Measurements from ENCODE around the gene RIN1.

The RIN1 gene

GRCh38 chr11:66331542-66332370 is 4.5 kb downstream of the RIN1 start:
- TF ChIP-seq PPARA (CRISPR knock-in tag; IDR thresholded peaks at IDR 0.05; ENCODE audit: borderline replicate concordance), result no peak
- no peak for TF ChIP-seq TCF4 (CRISPR knock-in tag; IDR thresholded peaks at IDR 0.05; ENCODE audit: borderline replicate concordance)
- TF ChIP-seq ESRRG (CRISPR knock-in tag; IDR thresholded peaks at IDR 0.05), result no peak
- no peak for TF ChIP-seq POU6F1 (CRISPR knock-in tag; IDR thresholded peaks at IDR 0.05; ENCODE audit: borderline replicate concordance, low read depth)
- TF ChIP-seq ZNF70 (CRISPR knock-in tag; IDR thresholded peaks at IDR 0.05), result no peak
- TF ChIP-seq, protein P1, sequence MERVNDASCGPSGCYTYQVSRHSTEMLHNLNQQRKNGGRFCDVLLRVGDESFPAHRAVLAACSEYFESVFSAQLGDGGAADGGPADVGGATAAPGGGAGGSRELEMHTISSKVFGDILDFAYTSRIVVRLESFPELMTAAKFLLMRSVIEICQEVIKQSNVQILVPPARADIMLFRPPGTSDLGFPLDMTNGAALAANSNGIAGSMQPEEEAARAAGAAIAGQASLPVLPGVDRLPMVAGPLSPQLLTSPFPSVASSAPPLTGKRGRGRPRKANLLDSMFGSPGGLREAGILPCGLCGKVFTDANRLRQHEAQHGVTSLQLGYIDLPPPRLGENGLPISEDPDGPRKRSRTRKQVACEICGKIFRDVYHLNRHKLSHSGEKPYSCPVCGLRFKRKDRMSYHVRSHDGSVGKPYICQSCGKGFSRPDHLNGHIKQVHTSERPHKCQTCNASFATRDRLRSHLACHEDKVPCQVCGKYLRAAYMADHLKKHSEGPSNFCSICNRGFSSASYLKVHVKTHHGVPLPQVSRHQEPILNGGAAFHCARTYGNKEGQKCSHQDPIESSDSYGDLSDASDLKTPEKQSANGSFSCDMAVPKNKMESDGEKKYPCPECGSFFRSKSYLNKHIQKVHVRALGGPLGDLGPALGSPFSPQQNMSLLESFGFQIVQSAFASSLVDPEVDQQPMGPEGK (CRISPR knock-in tag; IDR thresholded peaks at IDR 0.05; ENCODE audit: borderline replicate concordance), result no peak
- no peak for TF ChIP-seq ZC3H10 (CRISPR knock-in tag; IDR thresholded peaks at IDR 0.05)
- TF ChIP-seq ZFP30 (CRISPR knock-in tag; IDR thresholded peaks at IDR 0.05), result no peak
- ATAC-seq, result no peak

DNA sequence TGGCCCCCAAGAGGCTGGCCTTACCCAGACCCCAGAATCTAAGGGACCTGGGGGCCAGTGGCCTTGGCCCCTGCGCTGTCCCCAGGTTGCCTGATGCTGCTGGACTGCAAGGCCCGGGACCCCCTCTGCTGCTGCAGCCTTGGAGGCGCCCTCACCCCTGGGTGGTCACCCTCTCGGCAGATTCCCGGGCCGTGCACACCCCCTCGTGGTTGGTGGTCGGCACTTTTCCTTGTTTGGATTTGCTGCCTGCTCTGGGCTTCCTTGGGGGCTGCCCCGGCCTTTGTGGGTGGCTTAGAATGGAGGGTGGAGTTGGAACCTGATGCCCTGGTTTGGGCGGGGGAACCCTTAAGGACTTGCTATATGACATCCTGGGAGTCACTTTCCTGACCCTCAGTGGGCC is 5.3 kb downstream of the RIN1 start:
- TF ChIP-seq TCF4 (CRISPR knock-in tag; IDR thresholded peaks at IDR 0.05; ENCODE audit: borderline replicate concordance), result no peak
- TF ChIP-seq, protein P2, sequence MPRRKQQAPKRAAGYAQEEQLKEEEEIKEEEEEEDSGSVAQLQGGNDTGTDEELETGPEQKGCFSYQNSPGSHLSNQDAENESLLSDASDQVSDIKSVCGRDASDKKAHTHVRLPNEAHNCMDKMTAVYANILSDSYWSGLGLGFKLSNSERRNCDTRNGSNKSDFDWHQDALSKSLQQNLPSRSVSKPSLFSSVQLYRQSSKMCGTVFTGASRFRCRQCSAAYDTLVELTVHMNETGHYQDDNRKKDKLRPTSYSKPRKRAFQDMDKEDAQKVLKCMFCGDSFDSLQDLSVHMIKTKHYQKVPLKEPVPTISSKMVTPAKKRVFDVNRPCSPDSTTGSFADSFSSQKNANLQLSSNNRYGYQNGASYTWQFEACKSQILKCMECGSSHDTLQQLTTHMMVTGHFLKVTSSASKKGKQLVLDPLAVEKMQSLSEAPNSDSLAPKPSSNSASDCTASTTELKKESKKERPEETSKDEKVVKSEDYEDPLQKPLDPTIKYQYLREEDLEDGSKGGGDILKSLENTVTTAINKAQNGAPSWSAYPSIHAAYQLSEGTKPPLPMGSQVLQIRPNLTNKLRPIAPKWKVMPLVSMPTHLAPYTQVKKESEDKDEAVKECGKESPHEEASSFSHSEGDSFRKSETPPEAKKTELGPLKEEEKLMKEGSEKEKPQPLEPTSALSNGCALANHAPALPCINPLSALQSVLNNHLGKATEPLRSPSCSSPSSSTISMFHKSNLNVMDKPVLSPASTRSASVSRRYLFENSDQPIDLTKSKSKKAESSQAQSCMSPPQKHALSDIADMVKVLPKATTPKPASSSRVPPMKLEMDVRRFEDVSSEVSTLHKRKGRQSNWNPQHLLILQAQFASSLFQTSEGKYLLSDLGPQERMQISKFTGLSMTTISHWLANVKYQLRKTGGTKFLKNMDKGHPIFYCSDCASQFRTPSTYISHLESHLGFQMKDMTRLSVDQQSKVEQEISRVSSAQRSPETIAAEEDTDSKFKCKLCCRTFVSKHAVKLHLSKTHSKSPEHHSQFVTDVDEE (CRISPR knock-in tag; IDR thresholded peaks at IDR 0.05), result no peak
- TF ChIP-seq PPARA (CRISPR knock-in tag; IDR thresholded peaks at IDR 0.05; ENCODE audit: borderline replicate concordance), result no peak
- no peak for TF ChIP-seq ZFP30 (CRISPR knock-in tag; IDR thresholded peaks at IDR 0.05)
- no peak for TF ChIP-seq ISL1 (CRISPR knock-in tag; IDR thresholded peaks at IDR 0.05)
- no peak for TF ChIP-seq CSDC2 (CRISPR knock-in tag; IDR thresholded peaks at IDR 0.05)
- TF ChIP-seq, protein P3, sequence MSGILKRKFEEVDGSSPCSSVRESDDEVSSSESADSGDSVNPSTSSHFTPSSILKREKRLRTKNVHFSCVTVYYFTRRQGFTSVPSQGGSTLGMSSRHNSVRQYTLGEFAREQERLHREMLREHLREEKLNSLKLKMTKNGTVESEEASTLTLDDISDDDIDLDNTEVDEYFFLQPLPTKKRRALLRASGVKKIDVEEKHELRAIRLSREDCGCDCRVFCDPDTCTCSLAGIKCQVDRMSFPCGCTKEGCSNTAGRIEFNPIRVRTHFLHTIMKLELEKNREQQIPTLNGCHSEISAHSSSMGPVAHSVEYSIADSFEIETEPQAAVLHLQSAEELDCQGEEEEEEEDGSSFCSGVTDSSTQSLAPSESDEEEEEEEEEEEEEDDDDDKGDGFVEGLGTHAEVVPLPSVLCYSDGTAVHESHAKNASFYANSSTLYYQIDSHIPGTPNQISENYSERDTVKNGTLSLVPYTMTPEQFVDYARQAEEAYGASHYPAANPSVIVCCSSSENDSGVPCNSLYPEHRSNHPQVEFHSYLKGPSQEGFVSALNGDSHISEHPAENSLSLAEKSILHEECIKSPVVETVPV (CRISPR knock-in tag; IDR thresholded peaks at IDR 0.05), result no peak
- no peak for ATAC-seq

GRCh38 chr11:66329165-66329673 is 7.0 kb downstream of the RIN1 start:
- TF ChIP-seq TOX (CRISPR knock-in tag; IDR thresholded peaks at IDR 0.05; ENCODE audit: borderline replicate concordance), result no peak
- no peak for TF ChIP-seq POU6F1 (CRISPR knock-in tag; IDR thresholded peaks at IDR 0.05; ENCODE audit: borderline replicate concordance, low read depth)
- ATAC-seq, result no peak

DNA sequence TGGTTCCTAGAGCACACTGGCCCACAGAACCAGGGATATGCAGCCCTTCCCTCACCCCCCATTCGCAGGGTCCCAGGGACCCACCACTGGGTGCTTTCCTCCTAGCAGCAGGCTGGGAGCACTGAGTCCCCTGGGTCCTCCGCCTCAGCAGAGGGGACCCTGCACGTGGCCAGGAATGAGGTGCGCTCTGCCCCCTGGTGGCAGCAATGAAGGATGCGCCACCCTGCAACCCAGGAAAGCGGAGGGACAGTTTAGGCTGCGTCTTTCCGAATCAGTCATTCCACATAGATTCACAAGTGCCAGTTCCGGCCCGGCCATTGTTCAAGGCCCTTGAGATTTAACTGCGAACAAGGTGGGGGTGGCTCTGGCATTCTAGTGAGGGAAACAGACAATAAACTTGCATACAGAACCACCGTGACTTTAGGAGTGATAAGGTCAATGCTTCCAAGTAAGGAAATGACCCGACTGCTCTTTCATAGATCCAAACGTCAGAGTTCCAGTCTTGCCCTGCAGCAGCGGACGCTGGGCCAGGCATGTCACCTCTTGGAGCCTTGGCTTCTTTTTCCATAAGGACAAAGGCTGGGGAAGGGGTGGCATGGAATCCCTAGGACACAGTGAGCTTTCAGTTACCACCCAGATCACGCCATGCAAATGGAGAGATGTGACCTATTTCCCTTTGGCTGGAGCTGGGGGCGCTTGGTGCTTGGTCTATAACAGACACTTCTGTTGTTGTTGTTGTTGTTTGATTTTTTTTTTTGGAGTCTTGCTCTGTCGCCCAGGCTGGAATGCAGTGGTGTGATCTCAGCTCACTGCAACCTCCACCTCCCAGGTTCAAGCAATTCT is 7.7 kb downstream of the RIN1 start:
- TF ChIP-seq, protein P2 (CRISPR knock-in tag; IDR thresholded peaks at IDR 0.05), result 0 out of 2 replicates have a peak, but pooled peaks have one; percentile 10
- TF ChIP-seq CSDC2 (CRISPR knock-in tag; IDR thresholded peaks at IDR 0.05), result no peak
- TF ChIP-seq ARNTL (CRISPR knock-in tag; IDR thresholded peaks at IDR 0.05; ENCODE audit: borderline replicate concordance, low read depth), result peak; percentile 69; the same call in 1 of the 2 replicates
- ATAC-seq, result peak; percentile 83

Measured in SK-N-SH treated with all-trans-retinoic acid at 6 μM for 48 hours (cell line).